Measurements from ENCODE around the gene GMCL2.

GMCL2 gene

GRCh38 chr5:178221853-178222252 is 34.7 kb upstream of the GMCL2 start:
- no peak for DNase-seq

GRCh38 chr5:178221282-178221681 is 34.1 kb upstream of the GMCL2 start:
- DNase-seq = no peak

- no peak for DNase-seq
Observed at GRCh38 chr5:178218827-178219226, 31.7 kb upstream of the GMCL2 start.

GRCh38 chr5:178218237-178218776 is 31.1 kb upstream of the GMCL2 start:
- DNase-seq = no peak

GRCh38 chr5:178216779-178217178 is 29.6 kb upstream of the GMCL2 start:
- DNase-seq = no peak

- no peak for DNase-seq
Observed at GRCh38 chr5:178216088-178216534, 28.9 kb upstream of the GMCL2 start.

GRCh38 chr5:178215280-178216002 is 28.3 kb upstream of the GMCL2 start:
- DNase-seq = no peak

- no peak for DNase-seq
Observed at GRCh38 chr5:178214160-178214803, 27.1 kb upstream of the GMCL2 start.

GRCh38 chr5:178213748-178214151 is 26.6 kb upstream of the GMCL2 start:
- no peak for DNase-seq

GRCh38 chr5:178213003-178213461 is 25.9 kb upstream of the GMCL2 start:
- no peak for DNase-seq

GRCh38 chr5:178212241-178213002 is 25.3 kb upstream of the GMCL2 start:
- no peak for DNase-seq

GRCh38 chr5:178211095-178212048 is 24.2 kb upstream of the GMCL2 start:
- no peak for DNase-seq

GRCh38 chr5:178210686-178211085 is 23.5 kb upstream of the GMCL2 start:
- DNase-seq = no peak

- DNase-seq = no peak
Observed at GRCh38 chr5:178210073-178210535, 22.9 kb upstream of the GMCL2 start.

GRCh38 chr5:178209334-178210072 is 22.3 kb upstream of the GMCL2 start:
- no peak for DNase-seq

- no peak for DNase-seq
Observed at GRCh38 chr5:178208540-178209227, 21.5 kb upstream of the GMCL2 start.

- DNase-seq = no peak
Observed at GRCh38 chr5:178207917-178208280, 20.7 kb upstream of the GMCL2 start.

GRCh38 chr5:178207183-178207916 is 20.2 kb upstream of the GMCL2 start:
- DNase-seq = no peak

GRCh38 chr5:178206166-178207101 is 19.3 kb upstream of the GMCL2 start:
- DNase-seq = no peak

Measured in bone marrow (tissue), 2 donors.